A673 (cell line): Measurements from ENCODE around the gene NEK7.

Experiments used
- EZH2 ChIP-seq: fragments of 200-600 bp; sonication (generic); IDR thresholded peaks from 2 replicates; pipeline ENCODE4 v1.6.1; 2017; ENCODE audit warnings: borderline replicate concordance, low read depth, mild to moderate bottlenecking, mixed read lengths, antibody characterized with exemption, low read length; ENCODE audit not compliant: poor library complexity, severe bottlenecking
- TF ChIP-seq, protein P1 (sequence below): fragments of 300-800, 200-600 bp; sonication (generic); conservative IDR thresholded peaks from 2 replicates; pipeline ENCODE4 v1.5.1; 2017; ENCODE audit warnings: low read depth, mild to moderate bottlenecking, antibody characterized with exemption, low read length, moderate library complexity, mixed read lengths

DNA sequence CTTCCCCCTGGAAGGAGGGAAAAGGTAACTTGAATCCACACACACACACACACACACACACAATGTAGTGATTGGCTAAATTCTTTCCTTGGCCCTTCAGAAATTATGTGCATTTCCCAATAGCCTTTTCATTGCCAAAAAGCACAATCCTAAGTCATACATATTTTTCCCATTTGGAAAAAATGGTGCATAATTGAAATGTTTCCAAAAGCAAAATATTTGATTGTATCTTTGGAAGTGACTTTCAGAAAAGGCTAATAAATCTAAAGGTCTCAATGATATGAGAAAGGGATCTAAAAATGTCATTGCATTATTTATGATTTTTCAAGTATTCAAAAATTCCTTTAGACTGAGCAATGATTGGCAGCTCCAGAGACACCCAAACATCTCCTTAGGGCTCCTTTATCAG is 43.5 kb upstream of the NEK7 start:
- TF ChIP-seq, protein P1, sequence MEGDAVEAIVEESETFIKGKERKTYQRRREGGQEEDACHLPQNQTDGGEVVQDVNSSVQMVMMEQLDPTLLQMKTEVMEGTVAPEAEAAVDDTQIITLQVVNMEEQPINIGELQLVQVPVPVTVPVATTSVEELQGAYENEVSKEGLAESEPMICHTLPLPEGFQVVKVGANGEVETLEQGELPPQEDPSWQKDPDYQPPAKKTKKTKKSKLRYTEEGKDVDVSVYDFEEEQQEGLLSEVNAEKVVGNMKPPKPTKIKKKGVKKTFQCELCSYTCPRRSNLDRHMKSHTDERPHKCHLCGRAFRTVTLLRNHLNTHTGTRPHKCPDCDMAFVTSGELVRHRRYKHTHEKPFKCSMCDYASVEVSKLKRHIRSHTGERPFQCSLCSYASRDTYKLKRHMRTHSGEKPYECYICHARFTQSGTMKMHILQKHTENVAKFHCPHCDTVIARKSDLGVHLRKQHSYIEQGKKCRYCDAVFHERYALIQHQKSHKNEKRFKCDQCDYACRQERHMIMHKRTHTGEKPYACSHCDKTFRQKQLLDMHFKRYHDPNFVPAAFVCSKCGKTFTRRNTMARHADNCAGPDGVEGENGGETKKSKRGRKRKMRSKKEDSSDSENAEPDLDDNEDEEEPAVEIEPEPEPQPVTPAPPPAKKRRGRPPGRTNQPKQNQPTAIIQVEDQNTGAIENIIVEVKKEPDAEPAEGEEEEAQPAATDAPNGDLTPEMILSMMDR: no peak
- no peak for TF ChIP-seq EZH2
